Breast epithelium (tissue), 3 donors: ENCODE data around the gene GNB1.

Experiments
- CTCF ChIP-seq, 3 donors: fragments of 450-650 bp; IDR thresholded peaks; one replicate each; pipeline ENCODE4 v1.5.1; 2016 to 2017; ENCODE audit warnings: antibody characterized with exemption in 3 of 3, mild to moderate bottlenecking in 3 of 3, moderate library complexity in 3 of 3
- POLR2A ChIP-seq: fragments of 450-650 bp; IDR thresholded peaks from one replicate; pipeline ENCODE4 v1.6.1; 2016; ENCODE audit warnings: antibody characterized with exemption, mild to moderate bottlenecking, moderate library complexity
- POLR2AphosphoS5 ChIP-seq, 3 donors: sonication (generic); formaldehyde crosslinking; IDR thresholded peaks; one replicate each; pipeline ENCODE4 v1.6.1; 2017; ENCODE audit warnings: antibody characterized with exemption in 3 of 3

DNA sequence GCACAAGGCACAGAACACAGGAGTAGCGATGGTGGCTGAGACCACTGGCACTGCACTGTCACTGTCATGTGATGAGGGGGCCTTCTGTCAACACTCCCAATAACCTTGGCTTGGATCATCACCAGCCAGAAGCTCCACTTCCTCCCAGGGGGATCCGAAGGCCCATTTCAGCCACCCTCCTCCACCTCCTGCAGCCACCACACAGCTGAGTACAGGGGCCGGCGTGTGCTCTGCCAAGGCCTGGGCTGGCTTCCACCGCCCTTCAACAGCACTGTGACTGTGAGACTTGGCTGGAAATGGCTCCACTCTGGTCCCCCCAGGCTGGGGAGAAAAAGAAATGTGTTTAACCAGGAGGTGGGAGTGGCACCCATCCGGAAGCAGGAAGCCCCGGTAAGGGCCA, 102.8 kb downstream of the GNB1 start:
- TF ChIP-seq CTCF (IDR thresholded peaks at IDR 0.05) (no peak), POLR2AphosphoS5 (IDR thresholded peaks at IDR 0.05) (no peak), POLR2A (no peak)
